Right lobe of liver (tissue), 4 donors: ENCODE measurements around the gene RGS1.

ENCODE experiments used
- POLR2A ChIP-seq: fragments of 450-650 bp; IDR thresholded peaks from one replicate; pipeline ENCODE4 v1.6.1; 2017; ENCODE audit warnings: antibody characterized with exemption, mild to moderate bottlenecking
- TF ChIP-seq, protein P1 (sequence below), 4 donors: fragments of 200-600 bp in 3 of 4; fragments of 450-650 bp in 1 of 4; IDR thresholded peaks; one replicate each; pipeline versions ENCODE4 v1.5.1 to v1.8.0; 2016 to 2022; ENCODE audit warnings: antibody characterized with exemption in 4 of 4, mild to moderate bottlenecking in 2 of 4
- donor health status: DM: no; HTN: no; CAD: no.
- donor health status: DM: no; HTN: no; CAD: no.
- donor health status: DM: no; HTN: yes; CAD: no.

DNA sequence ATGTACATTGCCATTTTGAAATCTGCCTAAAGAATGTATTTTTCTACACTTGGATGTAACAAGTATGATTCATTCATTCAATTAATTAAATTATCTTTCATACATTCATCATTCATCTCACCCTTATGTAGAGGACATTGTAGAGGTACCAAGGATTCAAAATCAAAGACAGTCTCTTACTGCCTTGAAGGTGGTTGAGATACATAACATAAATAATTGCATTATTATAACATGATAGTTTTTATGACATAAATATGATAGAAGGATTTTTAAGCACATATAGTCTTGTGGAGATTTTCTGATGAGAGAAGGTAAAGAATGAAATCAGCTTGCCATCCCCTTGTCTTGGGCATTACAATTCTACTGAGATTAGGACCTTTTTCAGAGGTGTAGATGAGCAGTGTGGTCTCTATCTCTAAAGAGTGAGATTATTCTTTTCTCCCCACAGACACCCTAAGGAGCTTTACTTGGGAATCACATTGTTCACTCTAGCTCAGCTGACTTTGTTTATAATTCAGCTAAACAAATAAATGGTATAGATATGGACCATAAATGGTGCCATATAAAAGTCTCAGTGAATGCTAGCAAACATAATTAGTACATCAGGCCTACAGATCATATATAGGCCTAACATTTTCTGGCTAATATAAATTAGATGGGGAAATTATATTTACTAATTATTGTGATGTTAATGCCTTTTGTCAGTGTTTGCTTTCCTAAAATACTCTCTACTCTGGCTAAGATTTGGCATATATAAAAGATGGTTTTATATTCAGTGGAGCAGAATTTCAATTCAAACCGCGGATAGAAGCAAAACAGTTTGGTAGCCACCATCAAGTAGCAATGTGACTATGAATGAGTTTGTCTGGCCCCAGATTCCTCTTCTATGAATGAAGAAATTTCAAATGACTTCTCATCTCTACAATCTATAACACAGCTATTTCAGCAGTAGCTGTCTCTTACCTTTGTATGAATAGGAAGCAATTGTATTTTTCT lies 1.9 kb downstream of the RGS1 start:
- TF ChIP-seq, protein P1, sequence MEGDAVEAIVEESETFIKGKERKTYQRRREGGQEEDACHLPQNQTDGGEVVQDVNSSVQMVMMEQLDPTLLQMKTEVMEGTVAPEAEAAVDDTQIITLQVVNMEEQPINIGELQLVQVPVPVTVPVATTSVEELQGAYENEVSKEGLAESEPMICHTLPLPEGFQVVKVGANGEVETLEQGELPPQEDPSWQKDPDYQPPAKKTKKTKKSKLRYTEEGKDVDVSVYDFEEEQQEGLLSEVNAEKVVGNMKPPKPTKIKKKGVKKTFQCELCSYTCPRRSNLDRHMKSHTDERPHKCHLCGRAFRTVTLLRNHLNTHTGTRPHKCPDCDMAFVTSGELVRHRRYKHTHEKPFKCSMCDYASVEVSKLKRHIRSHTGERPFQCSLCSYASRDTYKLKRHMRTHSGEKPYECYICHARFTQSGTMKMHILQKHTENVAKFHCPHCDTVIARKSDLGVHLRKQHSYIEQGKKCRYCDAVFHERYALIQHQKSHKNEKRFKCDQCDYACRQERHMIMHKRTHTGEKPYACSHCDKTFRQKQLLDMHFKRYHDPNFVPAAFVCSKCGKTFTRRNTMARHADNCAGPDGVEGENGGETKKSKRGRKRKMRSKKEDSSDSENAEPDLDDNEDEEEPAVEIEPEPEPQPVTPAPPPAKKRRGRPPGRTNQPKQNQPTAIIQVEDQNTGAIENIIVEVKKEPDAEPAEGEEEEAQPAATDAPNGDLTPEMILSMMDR (IDR thresholded peaks at IDR 0.05): no peak
- no peak for TF ChIP-seq POLR2A
